K562 (cell line): ENCODE measurements around the gene HARS1. TPM values are rescaled to one million over a fixed set of nuclear protein-coding genes. Genes with fewer than 3 reads are reported as not detected.

Experiments used
- BMI1 ChIP-seq: fragments of 150-350 bp; IDR thresholded peaks from 2 replicates; pipeline ENCODE4 v1.6.1; 2014; ENCODE audit warnings: low read length
- CBX1 ChIP-seq: sonication (generic); IDR thresholded peaks from 2 replicates; pipeline ENCODE4 v1.6.1; 2016; ENCODE audit warnings: antibody characterized with exemption, low read depth, mild to moderate bottlenecking
- MYNN ChIP-seq, 2 experiments: sonication (generic); formaldehyde crosslinking in 1 of 2; IDR thresholded peaks; 2 replicates each; pipeline versions ENCODE4 v1.5.0 to v1.6.1; 2016 to 2020; ENCODE audit warnings: antibody characterized with exemption in 1 of 2, missing genetic modification reagents in 1 of 2
- TBL1XR1 ChIP-seq, 2 experiments: IDR thresholded peaks; 2 replicates each; pipeline ENCODE4 v1.6.1; 2012; ENCODE audit warnings: improper control_type of control experiment in 2 of 2, low read length in 2 of 2, mild to moderate bottlenecking in 1 of 2
- TCFL5 ChIP-seq: fragments of 250-450 bp; sonication (Bioruptor Pico); conservative IDR thresholded peaks from 2 replicates; pipeline ENCODE4 v1.6.1; 2021; ENCODE audit warnings: mild to moderate bottlenecking, moderate library complexity, matching md5 sums
- TEAD1 ChIP-seq, 2 experiments: fragments of 450-650 bp in 1 of 2; sonication (generic) in 1 of 2; formaldehyde crosslinking; IDR thresholded peaks; 2 replicates each; pipeline versions ENCODE4 v1.4.0 to v1.8.0; 2020 to 2022; ENCODE audit warnings: mild to moderate bottlenecking in 2 of 2, missing genetic modification reagents in 1 of 2
- U2AF2 ChIP-seq: fragments of 200-400 bp; formaldehyde crosslinking; optimal IDR thresholded peaks from 2 replicates; pipeline ENCODE3; 2017; ENCODE audit warnings: low read depth, mild to moderate bottlenecking, low read length
- ZFP36 ChIP-seq: fragments of 150-350 bp; IDR thresholded peaks from 2 replicates; pipeline ENCODE4 v1.6.1; 2018; ENCODE audit warnings: low read length, low read depth; ENCODE audit not compliant: partially characterized antibody
- ZNF253 ChIP-seq: fragments of 250-450 bp; sonication (Bioruptor Pico); conservative IDR thresholded peaks from 2 replicates; pipeline ENCODE4 v1.6.1; 2021; ENCODE audit warnings: mild to moderate bottlenecking
- ZNF707 ChIP-seq: fragments of 250-450 bp; sonication (Bioruptor Pico); conservative IDR thresholded peaks from 2 replicates; pipeline ENCODE4 v1.8.0; 2022; ENCODE audit warnings: inconsistent platforms, mild to moderate bottlenecking, moderate library complexity
- polyA plus RNA-seq, 8 experiments: library from polyadenylated mRNA; depleted of rRNA in 4 of 8; stranded (reverse) in 5 of 8; unstranded in 3 of 8; fragments of >200 nt; fragmentation: Nextera tagmentation in 2 of 8; fragmentation: Illumina TruSeq in 1 of 8; extraction: Ambion mirVana in 2 of 8; extraction: Trizol in 1 of 8; gene quantifications; 2 replicates each; pipeline versions ENCODE4 v1.2.1 to v1.2.3, GENCODE V29; 2011 to 2014; ENCODE audit warnings: inconsistent platforms in 1 of 8, missing spikeins in 1 of 8
- total RNA-seq, 7 experiments: library from RNA; depleted of rRNA in 6 of 7; stranded (reverse); fragments of >200 nt in 6 of 7; fragmentation: Illumina TruSeq in 2 of 7; extraction: Trizol in 2 of 7; gene quantifications; 2 replicates each; pipeline versions ENCODE4 v1.2.1 to v1.2.3, GENCODE V29; 2011 to 2021; ENCODE audit warnings: low replicate concordance in 1 of 7
- TF ChIP-seq, protein P1 (sequence below): fragments of 250-450 bp; sonication (Bioruptor Pico); IDR thresholded peaks from 2 replicates; pipeline ENCODE4 v1.4.0; 2020; ENCODE audit warnings: mild to moderate bottlenecking, moderate library complexity, borderline replicate concordance
- TF ChIP-seq, protein P2 (sequence below): fragments of 450-650 bp; IDR thresholded peaks from 2 replicates; pipeline ENCODE4 v1.6.1; 2016; ENCODE audit warnings: low read depth, mild to moderate bottlenecking, moderate library complexity
- TF ChIP-seq, protein P3 (sequence below): sonication (generic); formaldehyde crosslinking; IDR thresholded peaks from 2 replicates; pipeline ENCODE4 v1.8.0; 2022; ENCODE audit warnings: mild to moderate bottlenecking, missing genetic modification reagents
- TF ChIP-seq, protein P4 (sequence below): fragments of 150-350 bp; conservative IDR thresholded peaks from 2 replicates; pipeline ENCODE4 v1.6.1; 2014; ENCODE audit warnings: low read length

HARS1 gene
- total and polyA plus RNA-seq, 9 of the 15 experiments (the other 6 are each of a cell fraction or from before 2014, with no cell fraction given): 13.5 to 88.5 (median 75.2) TPM

DNA sequence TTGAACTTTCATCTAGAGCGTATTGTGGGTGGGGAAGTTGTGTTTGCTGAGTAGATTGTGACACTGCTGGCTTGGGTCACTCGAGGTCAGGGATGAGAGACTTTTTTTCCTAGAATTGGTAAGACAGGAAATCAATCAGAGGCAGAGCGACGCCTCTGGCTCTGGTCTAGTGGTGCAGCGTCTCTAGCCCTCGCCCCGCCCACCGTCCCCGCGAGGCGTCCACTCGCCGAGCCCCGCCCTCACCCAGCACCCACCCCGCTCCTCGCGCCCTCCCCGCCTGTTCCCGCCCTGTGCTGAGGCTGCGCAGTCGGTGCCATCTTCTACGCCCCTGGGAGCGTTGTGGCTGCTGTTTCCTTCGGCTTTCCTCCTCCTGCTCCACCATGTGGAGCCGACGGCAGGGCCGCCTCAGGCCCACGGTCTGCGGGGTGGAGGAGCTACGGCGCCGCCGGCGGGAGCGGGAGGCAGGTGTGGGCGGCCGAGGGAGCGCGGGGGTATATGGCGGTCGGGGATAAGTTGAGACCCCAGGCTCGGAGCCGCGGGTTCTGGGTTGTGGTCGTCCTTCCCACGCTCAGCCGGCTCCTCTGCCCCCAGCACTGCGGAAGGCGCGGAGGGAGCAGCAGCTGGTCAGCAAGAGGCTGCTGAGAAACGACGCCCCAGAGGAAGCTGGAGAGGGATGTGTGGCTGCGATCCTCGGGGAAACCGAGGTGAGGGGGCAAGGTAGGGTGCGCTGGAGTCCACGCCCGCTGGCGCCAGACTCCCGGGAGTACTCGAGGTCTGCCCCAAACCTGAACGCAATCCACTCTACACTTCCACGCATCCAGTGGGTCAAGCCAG lies 51.8 kb downstream of the HARS1 start, which contains the start of gene TMCO6 (continued):
- TF ChIP-seq, protein P1, sequence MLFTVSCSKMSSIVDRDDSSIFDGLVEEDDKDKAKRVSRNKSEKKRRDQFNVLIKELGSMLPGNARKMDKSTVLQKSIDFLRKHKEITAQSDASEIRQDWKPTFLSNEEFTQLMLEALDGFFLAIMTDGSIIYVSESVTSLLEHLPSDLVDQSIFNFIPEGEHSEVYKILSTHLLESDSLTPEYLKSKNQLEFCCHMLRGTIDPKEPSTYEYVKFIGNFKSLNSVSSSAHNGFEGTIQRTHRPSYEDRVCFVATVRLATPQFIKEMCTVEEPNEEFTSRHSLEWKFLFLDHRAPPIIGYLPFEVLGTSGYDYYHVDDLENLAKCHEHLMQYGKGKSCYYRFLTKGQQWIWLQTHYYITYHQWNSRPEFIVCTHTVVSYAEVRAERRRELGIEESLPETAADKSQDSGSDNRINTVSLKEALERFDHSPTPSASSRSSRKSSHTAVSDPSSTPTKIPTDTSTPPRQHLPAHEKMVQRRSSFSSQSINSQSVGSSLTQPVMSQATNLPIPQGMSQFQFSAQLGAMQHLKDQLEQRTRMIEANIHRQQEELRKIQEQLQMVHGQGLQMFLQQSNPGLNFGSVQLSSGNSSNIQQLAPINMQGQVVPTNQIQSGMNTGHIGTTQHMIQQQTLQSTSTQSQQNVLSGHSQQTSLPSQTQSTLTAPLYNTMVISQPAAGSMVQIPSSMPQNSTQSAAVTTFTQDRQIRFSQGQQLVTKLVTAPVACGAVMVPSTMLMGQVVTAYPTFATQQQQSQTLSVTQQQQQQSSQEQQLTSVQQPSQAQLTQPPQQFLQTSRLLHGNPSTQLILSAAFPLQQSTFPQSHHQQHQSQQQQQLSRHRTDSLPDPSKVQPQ (CRISPR knock-in tag): no peak
- no peak for TF ChIP-seq ZFP36
- TF ChIP-seq TBL1XR1 (IDR thresholded peaks at IDR 0.05; ENCODE audit: low read length in 2 of 2): peak; percentile 45 to 91; a peak in 3 of 4 replicates
- no peak for TF ChIP-seq U2AF2
- TF ChIP-seq, protein P2, sequence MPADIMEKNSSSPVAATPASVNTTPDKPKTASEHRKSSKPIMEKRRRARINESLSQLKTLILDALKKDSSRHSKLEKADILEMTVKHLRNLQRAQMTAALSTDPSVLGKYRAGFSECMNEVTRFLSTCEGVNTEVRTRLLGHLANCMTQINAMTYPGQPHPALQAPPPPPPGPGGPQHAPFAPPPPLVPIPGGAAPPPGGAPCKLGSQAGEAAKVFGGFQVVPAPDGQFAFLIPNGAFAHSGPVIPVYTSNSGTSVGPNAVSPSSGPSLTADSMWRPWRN: no peak
- no peak for TF ChIP-seq TCFL5 (CRISPR knock-in tag)
- TF ChIP-seq ZNF253: no peak
- TF ChIP-seq MYNN (IDR thresholded peaks at IDR 0.05): peak; percentile 54; the same call in 1 of the 2 replicates
- TF ChIP-seq MYNN (CRISPR knock-in tag; IDR thresholded peaks at IDR 0.05): no peak
- TF ChIP-seq, protein P3, sequence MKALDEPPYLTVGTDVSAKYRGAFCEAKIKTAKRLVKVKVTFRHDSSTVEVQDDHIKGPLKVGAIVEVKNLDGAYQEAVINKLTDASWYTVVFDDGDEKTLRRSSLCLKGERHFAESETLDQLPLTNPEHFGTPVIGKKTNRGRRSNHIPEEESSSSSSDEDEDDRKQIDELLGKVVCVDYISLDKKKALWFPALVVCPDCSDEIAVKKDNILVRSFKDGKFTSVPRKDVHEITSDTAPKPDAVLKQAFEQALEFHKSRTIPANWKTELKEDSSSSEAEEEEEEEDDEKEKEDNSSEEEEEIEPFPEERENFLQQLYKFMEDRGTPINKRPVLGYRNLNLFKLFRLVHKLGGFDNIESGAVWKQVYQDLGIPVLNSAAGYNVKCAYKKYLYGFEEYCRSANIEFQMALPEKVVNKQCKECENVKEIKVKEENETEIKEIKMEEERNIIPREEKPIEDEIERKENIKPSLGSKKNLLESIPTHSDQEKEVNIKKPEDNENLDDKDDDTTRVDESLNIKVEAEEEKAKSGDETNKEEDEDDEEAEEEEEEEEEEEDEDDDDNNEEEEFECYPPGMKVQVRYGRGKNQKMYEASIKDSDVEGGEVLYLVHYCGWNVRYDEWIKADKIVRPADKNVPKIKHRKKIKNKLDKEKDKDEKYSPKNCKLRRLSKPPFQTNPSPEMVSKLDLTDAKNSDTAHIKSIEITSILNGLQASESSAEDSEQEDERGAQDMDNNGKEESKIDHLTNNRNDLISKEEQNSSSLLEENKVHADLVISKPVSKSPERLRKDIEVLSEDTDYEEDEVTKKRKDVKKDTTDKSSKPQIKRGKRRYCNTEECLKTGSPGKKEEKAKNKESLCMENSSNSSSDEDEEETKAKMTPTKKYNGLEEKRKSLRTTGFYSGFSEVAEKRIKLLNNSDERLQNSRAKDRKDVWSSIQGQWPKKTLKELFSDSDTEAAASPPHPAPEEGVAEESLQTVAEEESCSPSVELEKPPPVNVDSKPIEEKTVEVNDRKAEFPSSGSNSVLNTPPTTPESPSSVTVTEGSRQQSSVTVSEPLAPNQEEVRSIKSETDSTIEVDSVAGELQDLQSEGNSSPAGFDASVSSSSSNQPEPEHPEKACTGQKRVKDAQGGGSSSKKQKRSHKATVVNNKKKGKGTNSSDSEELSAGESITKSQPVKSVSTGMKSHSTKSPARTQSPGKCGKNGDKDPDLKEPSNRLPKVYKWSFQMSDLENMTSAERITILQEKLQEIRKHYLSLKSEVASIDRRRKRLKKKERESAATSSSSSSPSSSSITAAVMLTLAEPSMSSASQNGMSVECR (CRISPR knock-in tag): 0 out of 2 replicates have a peak, but pooled peaks have one; percentile 70
- TF ChIP-seq TEAD1 (CRISPR knock-in tag; IDR thresholded peaks at IDR 0.05): peak in 1 of 2 experiments; percentile 62; a peak in 2 of 4 replicates
- TF ChIP-seq, protein P4, sequence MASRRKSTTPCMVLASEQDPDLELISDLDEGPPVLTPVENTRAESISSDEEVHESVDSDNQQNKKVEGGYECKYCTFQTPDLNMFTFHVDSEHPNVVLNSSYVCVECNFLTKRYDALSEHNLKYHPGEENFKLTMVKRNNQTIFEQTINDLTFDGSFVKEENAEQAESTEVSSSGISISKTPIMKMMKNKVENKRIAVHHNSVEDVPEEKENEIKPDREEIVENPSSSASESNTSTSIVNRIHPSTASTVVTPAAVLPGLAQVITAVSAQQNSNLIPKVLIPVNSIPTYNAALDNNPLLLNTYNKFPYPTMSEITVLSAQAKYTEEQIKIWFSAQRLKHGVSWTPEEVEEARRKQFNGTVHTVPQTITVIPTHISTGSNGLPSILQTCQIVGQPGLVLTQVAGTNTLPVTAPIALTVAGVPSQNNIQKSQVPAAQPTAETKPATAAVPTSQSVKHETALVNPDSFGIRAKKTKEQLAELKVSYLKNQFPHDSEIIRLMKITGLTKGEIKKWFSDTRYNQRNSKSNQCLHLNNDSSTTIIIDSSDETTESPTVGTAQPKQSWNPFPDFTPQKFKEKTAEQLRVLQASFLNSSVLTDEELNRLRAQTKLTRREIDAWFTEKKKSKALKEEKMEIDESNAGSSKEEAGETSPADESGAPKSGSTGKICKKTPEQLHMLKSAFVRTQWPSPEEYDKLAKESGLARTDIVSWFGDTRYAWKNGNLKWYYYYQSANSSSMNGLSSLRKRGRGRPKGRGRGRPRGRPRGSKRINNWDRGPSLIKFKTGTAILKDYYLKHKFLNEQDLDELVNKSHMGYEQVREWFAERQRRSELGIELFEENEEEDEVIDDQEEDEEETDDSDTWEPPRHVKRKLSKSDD: no peak
- TF ChIP-seq CBX1: peak; percentile 62; the same call in 1 of the 2 replicates
- no peak for TF ChIP-seq ZNF707 (CRISPR knock-in tag)
- peak; percentile 17; the same call in 1 of the 2 replicates for TF ChIP-seq BMI1
